ENCODE measurements around the gene TMTC2.

DNA sequence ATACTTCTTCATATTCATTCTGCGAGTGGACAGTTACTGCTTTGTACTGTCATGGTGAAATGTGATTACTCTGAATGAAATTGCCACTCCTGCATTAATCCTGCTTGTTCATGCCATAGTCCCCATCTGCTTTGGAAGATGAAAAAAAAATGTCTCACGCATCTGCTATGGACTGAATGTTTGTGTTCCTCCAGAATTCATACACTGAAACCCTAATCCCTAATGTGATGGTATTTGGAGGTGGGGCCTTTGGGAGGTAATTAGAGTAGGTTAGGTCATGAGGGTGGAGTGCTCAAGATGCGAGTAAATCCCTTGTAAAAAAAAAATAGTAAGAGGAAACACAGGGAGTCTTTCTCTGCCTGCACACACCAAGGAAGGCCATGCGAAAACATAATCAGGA, 427.2 kb downstream of the TMTC2 start:
- TF ChIP-seq, protein P1, sequence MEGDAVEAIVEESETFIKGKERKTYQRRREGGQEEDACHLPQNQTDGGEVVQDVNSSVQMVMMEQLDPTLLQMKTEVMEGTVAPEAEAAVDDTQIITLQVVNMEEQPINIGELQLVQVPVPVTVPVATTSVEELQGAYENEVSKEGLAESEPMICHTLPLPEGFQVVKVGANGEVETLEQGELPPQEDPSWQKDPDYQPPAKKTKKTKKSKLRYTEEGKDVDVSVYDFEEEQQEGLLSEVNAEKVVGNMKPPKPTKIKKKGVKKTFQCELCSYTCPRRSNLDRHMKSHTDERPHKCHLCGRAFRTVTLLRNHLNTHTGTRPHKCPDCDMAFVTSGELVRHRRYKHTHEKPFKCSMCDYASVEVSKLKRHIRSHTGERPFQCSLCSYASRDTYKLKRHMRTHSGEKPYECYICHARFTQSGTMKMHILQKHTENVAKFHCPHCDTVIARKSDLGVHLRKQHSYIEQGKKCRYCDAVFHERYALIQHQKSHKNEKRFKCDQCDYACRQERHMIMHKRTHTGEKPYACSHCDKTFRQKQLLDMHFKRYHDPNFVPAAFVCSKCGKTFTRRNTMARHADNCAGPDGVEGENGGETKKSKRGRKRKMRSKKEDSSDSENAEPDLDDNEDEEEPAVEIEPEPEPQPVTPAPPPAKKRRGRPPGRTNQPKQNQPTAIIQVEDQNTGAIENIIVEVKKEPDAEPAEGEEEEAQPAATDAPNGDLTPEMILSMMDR (IDR thresholded peaks at IDR 0.05): no peak
- TF ChIP-seq EZH2 (IDR thresholded peaks at IDR 0.05; ENCODE audit: borderline replicate concordance, insufficient read depth, low read depth, low read length, poor library complexity, severe bottlenecking): no peak

Data from B cell (primary cell).